T-helper 1 cell treated with Interleukin-12 subunit alpha and Interleukin-12 subunit beta and Interleukin-4 antibody, amounts not matched to agents 30 μg/mL and 1 μg/mL, for 36 hours (primary cell): ENCODE results near the gene KDM1A.

ENCODE experiments used
- H3K27ac Mint-ChIP-seq: one replicate; pipeline ENCODE4 v1.8.0; 2021; ENCODE audit warnings: mild to moderate bottlenecking, mixed read lengths
- H3K27me3 Mint-ChIP-seq: one replicate; pipeline ENCODE4 v1.8.0; 2021; ENCODE audit warnings: low read depth, mixed read lengths
- H3K36me3 Mint-ChIP-seq: one replicate; pipeline ENCODE4 v1.8.0; 2021; ENCODE audit warnings: low read depth, mixed read lengths
- H3K4me1 Mint-ChIP-seq: one replicate; pipeline ENCODE4 v1.8.0; 2021; ENCODE audit warnings: low read depth, mixed read lengths
- H3K4me3 Mint-ChIP-seq: one replicate; pipeline ENCODE4 v1.8.0; 2021; ENCODE audit warnings: mild to moderate bottlenecking, moderate library complexity, mixed read lengths
- H3K9me3 Mint-ChIP-seq: one replicate; pipeline ENCODE4 v1.8.0; 2021; ENCODE audit warnings: mixed read lengths

Gene KDM1A

GRCh38 chr1:23120383-23120782 is 101.1 kb downstream of the KDM1A start:
- H3K4me1 Mint-ChIP-seq: peaks cover 44% of the 10 kb centered on the region
- H3K36me3 Mint-ChIP-seq: peaks cover 6% of the 10 kb centered on the region
- no peaks in the 10 kb centered on the region for H3K27me3 Mint-ChIP-seq
- H3K27ac Mint-ChIP-seq: no peak overlapping the region
- H3K4me3 Mint-ChIP-seq: no peak overlapping the region
- H3K9me3 Mint-ChIP-seq: no peaks in the 10 kb centered on the region

GRCh38 chr1:23122023-23122748 is 102.9 kb downstream of the KDM1A start:
- H3K27me3 Mint-ChIP-seq: no peaks in the 10 kb centered on the region
- H3K4me3 Mint-ChIP-seq: no peak overlapping the region
- H3K27ac Mint-ChIP-seq: no peak overlapping the region
- peaks cover 47% of the 10 kb centered on the region for H3K4me1 Mint-ChIP-seq
- peaks cover 6% of the 10 kb centered on the region for H3K36me3 Mint-ChIP-seq
- no peaks in the 10 kb centered on the region for H3K9me3 Mint-ChIP-seq

- H3K27me3 Mint-ChIP-seq: no peaks in the 10 kb centered on the region
- no peak overlapping the region for H3K27ac Mint-ChIP-seq
- peaks cover 6% of the 10 kb centered on the region for H3K36me3 Mint-ChIP-seq
- H3K4me3 Mint-ChIP-seq: no peak overlapping the region
- peaks cover 44% of the 10 kb centered on the region for H3K4me1 Mint-ChIP-seq
- H3K9me3 Mint-ChIP-seq: no peaks in the 10 kb centered on the region
Measured at GRCh38 chr1:23122796-23123195, 103.5 kb downstream of the KDM1A start.

- H3K4me1 Mint-ChIP-seq: peaks cover 41% of the 10 kb centered on the region
- no peak overlapping the region for H3K27ac Mint-ChIP-seq
- H3K27me3 Mint-ChIP-seq: no peaks in the 10 kb centered on the region
Measured at GRCh38 chr1:23123528-23123927, 104.3 kb downstream of the KDM1A start.

GRCh38 chr1:23124259-23125026 is 105.2 kb downstream of the KDM1A start:
- Mint-ChIP-seq H3K9me3 (no peaks in the 10 kb centered on the region), H3K4me3 (no peak overlapping the region), H3K36me3 (no peaks in the 10 kb centered on the region), H3K4me1 (peaks cover 32% of the 10 kb centered on the region), H3K27ac (no peak overlapping the region), H3K27me3 (no peaks in the 10 kb centered on the region)

More at GRCh38 chr1:23123528-23123927, 104.3 kb downstream of the KDM1A start:
- Mint-ChIP-seq H3K9me3 (no peaks in the 10 kb centered on the region), H3K4me3 (no peak overlapping the region), H3K36me3 (peaks cover 6% of the 10 kb centered on the region)

GRCh38 chr1:23125489-23125888 is 106.2 kb downstream of the KDM1A start:
- Mint-ChIP-seq H3K36me3 (no peaks in the 10 kb centered on the region), H3K27me3 (no peaks in the 10 kb centered on the region), H3K4me1 (peaks cover 26% of the 10 kb centered on the region), H3K4me3 (no peak overlapping the region), H3K9me3 (no peaks in the 10 kb centered on the region), H3K27ac (peak overlapping the region; percentile 9)

GRCh38 chr1:23126200-23126599 is 106.9 kb downstream of the KDM1A start:
- Mint-ChIP-seq H3K9me3 (no peaks in the 10 kb centered on the region), H3K27ac (no peak overlapping the region), H3K27me3 (no peaks in the 10 kb centered on the region), H3K4me3 (no peak overlapping the region), H3K4me1 (peaks cover 25% of the 10 kb centered on the region), H3K36me3 (peaks cover 1% of the 10 kb centered on the region)

GRCh38 chr1:23126801-23127200 is 107.5 kb downstream of the KDM1A start:
- peaks cover 3% of the 10 kb centered on the region for H3K36me3 Mint-ChIP-seq
- H3K27ac Mint-ChIP-seq: no peak overlapping the region
- H3K4me3 Mint-ChIP-seq: no peak overlapping the region
- peaks cover 26% of the 10 kb centered on the region for H3K4me1 Mint-ChIP-seq
- H3K27me3 Mint-ChIP-seq: no peaks in the 10 kb centered on the region
- H3K9me3 Mint-ChIP-seq: no peaks in the 10 kb centered on the region

GRCh38 chr1:23129846-23130245 is 110.6 kb downstream of the KDM1A start:
- Mint-ChIP-seq H3K36me3 (peaks cover 3% of the 10 kb centered on the region), H3K27ac (no peak overlapping the region), H3K4me1 (peaks cover 20% of the 10 kb centered on the region), H3K4me3 (no peak overlapping the region), H3K9me3 (no peaks in the 10 kb centered on the region), H3K27me3 (no peaks in the 10 kb centered on the region)

GRCh38 chr1:23132033-23132432 is 112.8 kb downstream of the KDM1A start:
- Mint-ChIP-seq H3K4me3 (no peak overlapping the region), H3K27ac (no peak overlapping the region), H3K4me1 (peaks cover 9% of the 10 kb centered on the region), H3K27me3 (no peaks in the 10 kb centered on the region), H3K36me3 (peaks cover 3% of the 10 kb centered on the region), H3K9me3 (no peaks in the 10 kb centered on the region)
